HG02678 (cell line): ENCODE measurements around the gene CNTN2.

Source experiments
- ATAC-seq: cut with Tn5 transposase; IDR thresholded peaks from one replicate; pipeline ENCODE4 v1.9.1; 2021; ENCODE audit warnings: mild to moderate bottlenecking, moderate library complexity; ENCODE audit not compliant: unreplicated experiment

Gene CNTN2

DNA sequence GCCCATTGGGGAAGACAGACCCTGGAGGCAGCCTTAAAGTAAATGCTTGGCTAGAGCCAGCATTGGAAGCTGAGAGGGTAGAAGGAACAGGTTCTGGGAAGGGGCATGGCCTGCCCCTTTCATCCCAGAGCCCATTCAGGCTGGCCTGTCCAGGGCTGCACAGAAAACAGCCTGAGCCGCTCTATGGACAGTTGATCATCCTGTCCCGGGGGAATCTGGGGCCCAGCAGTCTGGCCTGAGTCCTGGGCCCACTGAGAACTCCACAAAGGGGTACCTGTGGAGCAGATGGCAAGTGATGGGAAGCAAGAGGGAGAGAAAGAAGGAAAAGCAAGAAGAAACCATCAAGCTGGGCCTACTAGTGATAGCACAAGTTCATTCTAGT is 28.0 kb downstream of the CNTN2 start:
- no peak for ATAC-seq

DNA sequence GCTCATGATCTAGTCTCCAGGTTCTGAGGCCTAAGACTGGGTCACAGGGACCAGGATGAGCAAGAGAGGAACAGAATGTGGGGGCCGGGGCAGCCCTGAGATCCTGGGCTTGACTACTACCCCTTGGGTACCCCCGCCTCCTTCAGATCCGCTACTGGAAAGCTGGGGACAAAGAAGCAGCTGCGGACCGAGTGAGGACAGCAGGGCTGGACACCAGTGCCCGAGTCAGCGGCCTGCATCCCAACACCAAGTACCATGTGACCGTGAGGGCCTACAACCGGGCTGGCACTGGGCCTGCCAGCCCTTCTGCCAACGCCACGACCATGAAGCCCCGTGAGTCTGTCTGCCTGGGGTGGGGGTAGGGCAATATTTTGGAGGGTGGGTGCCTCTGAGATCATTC is 28.8 kb downstream of the CNTN2 start:
- ATAC-seq, result no peak

GRCh38 chr1:205072286-205072685 is 29.3 kb downstream of the CNTN2 start:
- no peak for ATAC-seq

GRCh38 chr1:205072881-205073280 is 29.9 kb downstream of the CNTN2 start:
- no peak for ATAC-seq

DNA sequence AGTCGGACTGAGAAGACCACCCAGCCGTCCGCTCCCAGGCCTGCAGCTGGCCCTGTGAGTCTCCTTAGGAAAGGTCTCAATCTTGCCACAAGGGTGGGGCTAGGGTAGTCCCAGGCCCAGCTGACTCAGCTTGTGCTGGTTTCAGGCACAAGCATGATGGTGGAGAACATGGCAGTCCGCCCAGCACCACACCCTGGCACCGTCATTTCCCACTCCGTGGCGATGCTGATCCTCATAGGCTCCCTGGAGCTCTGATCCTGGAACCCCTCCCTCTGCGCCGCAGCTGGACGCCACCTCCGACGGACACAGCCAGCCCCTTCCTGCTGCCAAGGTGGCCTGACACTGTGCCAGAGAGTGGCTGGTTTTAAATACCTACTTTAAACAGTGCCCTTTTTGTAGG is 30.5 kb downstream of the CNTN2 start:
- no peak for ATAC-seq

- no peak for ATAC-seq
Measured at GRCh38 chr1:205074084-205074483, 31.1 kb downstream of the CNTN2 start.

- ATAC-seq, result no peak
Measured at GRCh38 chr1:205074513-205074912, 31.5 kb downstream of the CNTN2 start.

GRCh38 chr1:205075642-205076155 is 32.7 kb downstream of the CNTN2 start:
- no peak for ATAC-seq

GRCh38 chr1:205076245-205076761 is 33.3 kb downstream of the CNTN2 start:
- no peak for ATAC-seq

- ATAC-seq, result no peak
Measured at GRCh38 chr1:205077158-205077933, 34.3 kb downstream of the CNTN2 start.

- no peak for ATAC-seq
Measured at GRCh38 chr1:205077934-205078311, 34.9 kb downstream of the CNTN2 start.

GRCh38 chr1:205082431-205082830 is 39.4 kb downstream of the CNTN2 start:
- no peak for ATAC-seq

GRCh38 chr1:205084360-205084759 is 41.3 kb downstream of the CNTN2 start, which contains the start of gene TMEM81:
Gene TMEM81, minus strand, starts transcription at chr1:205084460. Its CDS starts 140 bp downstream, at chr1:205084320.
- ATAC-seq, result no peak

GRCh38 chr1:205088341-205088740 is 45.3 kb downstream of the CNTN2 start:
- no peak for ATAC-seq

- ATAC-seq, result no peak
Measured at GRCh38 chr1:205091043-205091740, 48.2 kb downstream of the CNTN2 start.

GRCh38 chr1:205095422-205095821 is 52.4 kb downstream of the CNTN2 start:
- no peak for ATAC-seq

GRCh38 chr1:205098242-205098641 is 55.2 kb downstream of the CNTN2 start:
- no peak for ATAC-seq

GRCh38 chr1:205102404-205102803 is 59.4 kb downstream of the CNTN2 start:
- no peak for ATAC-seq

- no peak for ATAC-seq
Measured at GRCh38 chr1:205107327-205107726, 64.3 kb downstream of the CNTN2 start.

GRCh38 chr1:205108464-205108863 is 65.5 kb downstream of the CNTN2 start:
- no peak for ATAC-seq

- ATAC-seq, result no peak
Measured at GRCh38 chr1:205109269-205109668, 66.3 kb downstream of the CNTN2 start.

DNA sequence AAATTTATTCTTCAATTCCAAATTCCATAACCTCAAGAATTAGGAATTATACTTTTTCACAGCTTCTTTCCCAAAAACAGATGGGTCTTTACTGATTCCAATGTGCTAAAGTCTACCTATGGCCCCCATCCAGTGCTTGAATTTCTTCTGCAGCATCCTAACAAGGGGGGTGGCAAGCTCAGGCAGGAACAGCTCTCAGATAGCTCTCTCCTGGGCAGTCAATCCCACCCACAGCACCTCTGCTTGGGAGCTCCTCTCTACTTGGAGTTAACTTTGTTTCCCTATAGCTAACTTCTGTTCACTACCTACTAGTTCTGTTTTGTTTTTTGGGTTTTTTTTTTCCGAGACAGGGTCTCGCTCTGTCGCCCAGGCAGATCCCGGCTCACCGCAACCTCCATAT is 66.7 kb downstream of the CNTN2 start:
- ATAC-seq, result no peak
